Kidney glomerular epithelial cell (primary cell): ENCODE data around the gene CMIP.

Source experiments
- DNase-seq: peaks from one replicate; lab custom pipeline; 2025; lab: John Stamatoyannopoulos, UW

The CMIP gene

GRCh38 chr16:81535679-81536360, 91.2 kb downstream of the CMIP start:
- DNase-seq, result no peak

DNA sequence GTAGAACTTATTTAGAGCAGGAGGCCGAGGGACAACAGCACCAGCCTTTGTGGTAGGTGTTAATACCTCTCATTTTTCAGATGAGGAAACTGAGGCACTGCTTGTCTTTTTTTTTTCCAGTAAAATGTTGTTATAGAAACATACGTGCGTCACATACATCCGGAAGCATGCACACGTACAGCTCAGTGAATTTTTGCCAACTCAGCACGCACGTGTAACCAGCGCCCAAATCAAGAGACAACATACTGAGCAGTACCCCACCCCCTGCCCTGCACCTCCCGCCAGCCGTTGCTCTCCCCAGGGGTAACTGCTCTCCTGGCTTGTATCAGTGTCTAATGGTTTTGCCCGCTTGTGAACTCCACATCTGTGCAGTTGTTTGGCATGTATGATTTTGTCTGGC, 92.0 kb downstream of the CMIP start:
- DNase-seq, result no peak

DNA sequence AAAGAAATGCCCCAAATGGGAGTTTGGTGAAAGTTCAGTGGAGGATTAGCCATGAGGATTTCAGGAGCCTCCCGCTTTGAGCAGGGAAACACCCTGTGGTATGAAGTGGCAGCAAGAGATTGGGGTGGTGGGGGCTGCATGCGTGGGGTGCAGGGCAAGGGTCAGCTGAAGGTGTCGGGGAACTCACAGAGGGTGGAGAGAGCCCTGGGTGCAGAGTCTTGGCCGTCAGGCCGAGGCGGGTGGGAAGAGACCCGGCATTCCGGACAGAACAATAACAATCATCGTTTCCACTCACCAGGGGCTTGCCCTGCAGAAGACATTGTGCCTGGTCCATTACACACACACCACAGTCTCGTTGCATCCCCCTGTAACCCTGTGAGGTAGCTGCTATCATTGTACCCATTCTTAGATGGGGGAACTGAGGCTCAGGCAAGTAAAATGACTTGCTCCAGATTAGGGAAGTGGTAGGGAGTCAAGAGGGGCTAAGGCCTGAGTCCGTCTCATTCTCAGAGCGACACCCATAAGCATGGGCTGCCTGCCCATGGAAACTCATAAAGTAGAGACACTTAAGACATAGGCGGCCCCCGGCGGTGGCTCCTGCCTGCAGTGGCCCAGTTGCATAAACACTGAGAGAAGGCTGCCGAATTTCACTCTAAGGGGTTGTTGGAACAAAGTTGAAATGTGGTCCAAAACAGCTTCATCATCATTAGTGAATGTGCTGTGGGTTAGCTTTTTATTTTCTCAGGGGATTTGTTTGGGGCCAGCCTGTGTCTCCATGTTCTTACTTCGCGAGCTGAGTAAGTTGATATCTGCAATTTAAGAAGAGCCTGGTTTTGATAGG, 93.3 kb downstream of the CMIP start:
- DNase-seq, result no peak

DNA sequence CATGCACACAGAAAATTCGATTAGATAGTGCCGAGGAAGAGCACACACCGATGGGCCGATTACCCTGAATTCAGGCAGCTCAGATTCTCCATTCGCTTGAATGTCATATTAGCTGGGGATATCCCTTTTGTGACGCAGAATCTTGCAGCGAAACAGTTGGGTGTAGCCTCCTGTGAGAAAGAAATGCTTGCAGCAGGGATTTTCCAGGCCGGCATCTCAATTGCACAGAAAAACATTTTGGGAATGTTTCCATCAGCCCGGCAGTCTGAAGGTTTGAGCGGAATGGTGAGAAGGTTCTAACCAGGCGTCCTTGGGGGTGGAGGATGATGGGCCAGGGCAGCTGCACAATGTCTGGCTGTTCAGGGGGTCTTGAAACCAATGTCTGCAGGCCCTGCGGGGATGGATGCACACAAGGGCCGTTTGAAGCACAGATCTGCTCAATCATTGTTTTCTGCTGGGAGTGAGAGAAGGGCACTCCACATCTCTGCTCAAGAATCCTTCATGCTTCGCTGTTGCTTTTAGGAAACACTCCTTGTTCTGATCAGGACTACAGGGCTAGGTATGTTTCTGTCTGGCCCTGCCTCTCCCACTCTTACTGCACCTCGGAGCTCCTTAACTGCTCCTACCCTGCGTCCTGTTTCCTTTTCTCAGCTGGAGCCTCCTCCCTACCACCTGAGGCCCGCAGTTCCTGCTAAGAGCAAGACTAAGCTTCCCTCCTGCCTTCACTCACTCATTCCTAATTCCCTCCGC, 94.6 kb downstream of the CMIP start:
- DNase-seq, result no peak

DNA sequence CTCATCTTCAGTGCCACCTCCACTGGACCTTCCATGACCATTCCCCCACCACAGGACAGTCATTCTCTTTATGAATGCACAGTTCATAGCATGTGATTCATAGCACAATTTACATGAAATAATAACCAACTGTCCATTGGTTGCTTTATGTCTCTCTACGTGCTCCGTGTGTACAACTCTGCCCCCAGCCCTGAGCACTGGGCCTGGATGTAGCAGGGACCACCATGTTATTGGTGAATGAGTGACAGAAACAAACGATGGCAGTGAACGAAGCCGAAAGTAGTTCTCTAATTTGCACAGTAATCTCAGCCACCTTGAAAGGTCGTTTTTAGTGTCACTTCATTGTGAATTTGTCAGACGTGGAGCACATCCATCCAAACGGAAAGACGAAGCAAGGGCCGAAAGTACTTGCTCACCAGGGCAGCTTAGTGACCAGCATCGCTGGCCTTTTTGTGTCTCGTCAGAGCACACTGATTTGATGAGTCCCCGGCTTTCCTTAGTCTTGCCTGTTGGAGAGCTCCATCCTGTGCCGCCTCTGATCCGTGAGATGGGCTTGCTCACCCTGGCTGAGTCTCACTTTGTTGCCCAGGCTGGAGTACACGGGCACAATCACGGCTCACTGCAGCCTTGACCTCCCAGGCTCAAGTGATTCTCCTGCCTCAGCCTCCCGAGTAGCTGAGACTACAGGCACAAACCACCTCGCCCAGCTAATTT, 95.3 kb downstream of the CMIP start:
- DNase-seq, result no peak

GRCh38 chr16:81541314-81541713, 96.7 kb downstream of the CMIP start:
- DNase-seq, result no peak

DNA sequence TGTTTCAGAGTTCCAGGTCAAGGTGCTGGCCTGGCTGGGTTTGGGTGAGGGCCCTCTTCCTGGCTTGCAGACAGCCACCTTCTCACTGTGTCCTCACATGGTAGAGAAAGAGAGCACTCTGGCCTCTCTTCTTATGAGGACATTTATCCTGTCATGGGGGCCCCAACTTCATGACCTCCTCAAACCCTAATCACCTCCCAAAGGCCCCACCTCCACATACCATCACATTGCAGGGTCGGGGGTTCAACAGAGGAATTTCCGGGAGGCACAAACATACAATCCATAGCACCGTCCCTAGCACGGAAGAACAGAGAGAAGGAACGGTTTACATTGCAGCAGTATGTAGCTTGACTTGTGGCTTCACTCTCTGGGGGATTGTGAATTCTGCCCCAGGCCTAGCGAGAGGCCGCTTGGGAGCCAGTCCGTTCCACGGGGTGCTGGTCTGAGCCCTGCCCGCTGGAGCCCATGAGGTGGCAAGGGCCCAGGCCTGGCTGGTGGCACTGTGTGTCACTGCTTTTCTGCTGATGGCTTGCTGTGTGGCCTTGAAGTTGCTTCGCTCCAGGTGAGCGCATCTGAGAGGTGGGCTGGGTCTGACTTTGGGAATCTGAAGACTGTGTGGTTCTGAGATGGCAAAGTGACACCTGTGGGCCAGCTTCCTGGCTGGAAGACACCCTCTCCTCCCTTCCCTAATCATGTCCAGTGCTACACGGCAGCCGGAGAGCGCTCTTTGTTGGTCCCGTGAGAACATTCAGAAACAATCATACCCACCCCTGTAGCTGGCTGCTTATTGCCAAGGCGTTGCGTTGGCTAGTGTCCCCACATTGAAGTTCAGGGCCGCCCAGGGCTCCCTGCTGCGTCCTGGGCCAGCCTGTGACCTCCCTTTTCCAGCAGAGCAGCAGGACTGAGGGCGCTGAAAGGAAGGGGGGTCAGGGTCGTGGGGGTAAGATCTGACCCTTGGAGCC, 98.3 kb downstream of the CMIP start:
- DNase-seq, result no peak

DNA sequence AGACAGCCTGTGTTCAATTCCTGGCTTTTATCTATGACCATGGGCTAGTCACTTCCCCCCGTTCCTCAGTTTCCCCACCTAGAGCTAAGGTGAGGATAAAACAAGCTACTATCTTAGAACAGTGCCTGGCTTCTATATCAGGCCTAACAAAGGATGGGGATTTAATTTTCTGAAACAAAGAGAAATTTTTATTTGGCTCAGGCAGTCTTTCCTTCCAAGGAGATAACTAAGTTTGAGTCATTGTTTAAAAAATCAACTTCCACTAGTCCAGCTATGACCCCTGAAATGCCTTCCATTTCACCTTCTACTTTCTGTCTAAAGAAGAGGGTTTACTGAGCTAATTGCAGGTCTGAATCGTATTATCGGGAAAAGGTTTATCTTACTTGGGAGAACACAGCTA, 99.0 kb downstream of the CMIP start:
- DNase-seq, result peak; percentile 7

DNA sequence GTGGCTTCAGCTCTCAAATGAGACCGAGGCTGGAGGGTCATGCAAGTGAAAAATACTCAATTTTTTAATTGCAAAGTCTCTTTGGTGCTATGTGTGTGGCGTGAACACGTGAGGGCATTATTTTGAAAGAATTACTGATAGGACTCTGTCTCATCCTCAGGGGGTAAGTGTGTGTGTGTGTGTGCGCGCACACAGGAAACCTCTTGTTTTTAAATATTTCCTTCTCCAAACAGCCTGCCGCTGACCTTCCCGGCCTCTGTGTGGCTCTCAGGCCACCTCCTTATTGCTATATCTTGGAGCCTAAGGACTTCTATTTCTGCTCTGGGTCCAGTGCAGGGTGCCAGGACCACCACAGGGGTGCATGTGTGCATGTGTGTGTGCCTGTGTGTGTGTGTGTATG, 99.7 kb downstream of the CMIP start:
- DNase-seq, result no peak

GRCh38 chr16:81544700-81545271, 100.2 kb downstream of the CMIP start:
- DNase-seq, result no peak

- no peak for DNase-seq
Observed at GRCh38 chr16:81545470-81546250, 101.1 kb downstream of the CMIP start.

GRCh38 chr16:81546781-81547180, 102.2 kb downstream of the CMIP start:
- no peak for DNase-seq

GRCh38 chr16:81547194-81547938, 102.8 kb downstream of the CMIP start:
- no peak for DNase-seq

- no peak for DNase-seq
Observed at GRCh38 chr16:81547939-81548216, 103.3 kb downstream of the CMIP start.

DNA sequence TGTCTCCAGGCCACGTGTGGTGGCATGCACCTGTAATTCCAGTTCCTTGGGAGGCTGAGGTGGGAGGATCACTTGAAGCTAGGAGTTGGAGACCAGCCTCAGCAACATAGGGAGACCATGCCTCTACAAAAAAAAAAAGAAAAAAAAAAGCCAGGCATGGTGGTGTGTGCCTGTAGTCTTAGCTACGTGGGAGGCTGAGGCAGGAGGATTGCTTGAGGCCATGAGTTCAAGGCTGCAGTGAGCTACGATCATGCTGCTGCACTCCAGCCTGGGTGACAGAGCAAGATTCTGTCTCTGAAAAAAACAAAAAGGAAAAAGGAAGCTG, 103.9 kb downstream of the CMIP start:
- no peak for DNase-seq

DNA sequence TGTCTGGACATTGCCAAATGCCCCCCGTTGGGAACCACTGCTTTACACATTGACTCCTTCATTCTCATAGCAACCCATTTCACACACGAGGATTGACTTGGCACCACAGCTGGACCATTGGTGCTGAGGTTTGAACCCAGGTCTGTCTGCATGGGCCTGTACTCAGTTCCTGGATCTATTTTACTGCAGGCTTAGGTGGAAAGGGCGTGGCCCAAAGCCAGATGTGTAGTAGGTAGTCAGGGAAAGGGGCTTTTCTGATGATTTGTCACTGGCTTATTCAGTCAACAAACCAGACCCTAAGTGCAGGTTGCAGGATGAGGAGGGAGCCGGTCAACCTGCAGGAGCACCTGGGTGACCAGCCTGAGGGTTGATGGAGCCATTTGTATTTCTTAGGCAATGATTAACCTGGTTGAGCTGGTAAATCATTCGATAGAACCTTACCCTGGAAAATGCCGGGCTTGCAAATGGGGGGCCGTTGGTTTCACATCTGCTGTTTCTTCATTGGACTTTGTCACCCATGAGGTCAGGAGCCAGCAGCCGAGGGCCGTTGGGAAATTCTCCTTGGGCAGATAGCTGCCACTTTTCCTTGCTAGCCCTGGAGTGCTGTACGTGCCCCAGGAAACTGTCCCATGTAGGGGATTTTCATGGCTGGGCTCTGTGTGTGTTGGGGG, 104.4 kb downstream of the CMIP start:
- DNase-seq, result no peak

DNA sequence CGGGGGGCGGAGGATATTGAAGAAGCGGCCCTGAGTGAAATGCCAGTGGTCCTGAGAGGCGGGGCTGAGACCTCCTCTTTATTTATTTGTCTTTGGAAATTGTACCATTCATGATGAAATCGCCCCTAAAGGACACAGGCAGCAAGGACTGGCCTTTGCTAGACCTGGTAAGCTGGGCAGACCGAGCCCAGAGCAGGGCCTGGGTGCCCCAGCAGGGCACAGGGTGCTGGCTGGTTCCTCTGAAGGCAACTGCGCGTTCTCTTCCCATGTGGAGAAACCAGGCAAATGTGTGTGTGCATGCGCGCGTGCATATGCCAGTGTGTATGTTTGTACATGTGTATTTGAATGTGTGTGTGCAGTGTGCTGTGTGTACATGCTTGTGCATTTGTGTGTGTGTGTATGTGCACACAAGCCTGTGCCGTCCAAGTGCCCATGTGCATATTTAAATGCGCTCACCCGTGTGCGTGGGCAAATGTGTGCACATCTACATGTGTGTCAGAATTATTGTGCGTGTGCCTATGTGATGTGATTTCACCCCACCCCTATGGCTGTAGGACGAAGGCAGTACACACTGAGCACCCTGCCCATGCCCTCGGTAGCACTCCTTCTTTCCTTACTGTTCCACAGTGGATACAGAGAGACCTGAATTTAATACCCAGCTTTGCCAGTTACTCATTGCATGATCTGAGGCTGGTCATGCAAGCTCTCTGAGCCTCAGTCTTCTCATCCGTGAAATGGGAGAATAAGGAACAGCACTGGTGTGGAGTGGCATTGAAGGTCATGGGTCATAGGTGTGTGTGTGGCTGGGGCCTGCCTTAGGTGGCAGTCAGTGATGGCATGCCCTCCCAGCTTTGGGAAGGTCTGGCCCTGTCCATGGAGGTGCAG, 105.2 kb downstream of the CMIP start:
- no peak for DNase-seq

DNA sequence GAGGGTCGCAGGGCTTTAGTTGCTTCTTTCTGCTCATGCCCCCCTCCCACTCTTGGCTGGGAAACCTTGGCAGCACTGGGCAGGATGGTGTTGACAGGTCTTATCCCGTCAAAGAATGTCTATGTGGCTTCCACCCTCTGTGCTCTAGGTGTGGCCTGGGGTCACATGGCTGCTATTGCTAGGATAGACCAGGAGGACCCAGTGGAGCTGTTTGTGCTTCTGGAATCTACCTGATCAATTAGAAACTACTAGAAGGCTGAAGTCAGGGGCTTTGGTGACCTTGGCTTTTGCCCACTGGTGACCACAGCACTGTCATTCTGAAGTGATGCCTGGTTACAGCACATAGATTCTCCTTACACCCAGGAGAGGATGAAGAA, 105.8 kb downstream of the CMIP start:
- DNase-seq, result no peak
